Measurements from ENCODE around the gene CREB3.

CREB3 gene

DNA sequence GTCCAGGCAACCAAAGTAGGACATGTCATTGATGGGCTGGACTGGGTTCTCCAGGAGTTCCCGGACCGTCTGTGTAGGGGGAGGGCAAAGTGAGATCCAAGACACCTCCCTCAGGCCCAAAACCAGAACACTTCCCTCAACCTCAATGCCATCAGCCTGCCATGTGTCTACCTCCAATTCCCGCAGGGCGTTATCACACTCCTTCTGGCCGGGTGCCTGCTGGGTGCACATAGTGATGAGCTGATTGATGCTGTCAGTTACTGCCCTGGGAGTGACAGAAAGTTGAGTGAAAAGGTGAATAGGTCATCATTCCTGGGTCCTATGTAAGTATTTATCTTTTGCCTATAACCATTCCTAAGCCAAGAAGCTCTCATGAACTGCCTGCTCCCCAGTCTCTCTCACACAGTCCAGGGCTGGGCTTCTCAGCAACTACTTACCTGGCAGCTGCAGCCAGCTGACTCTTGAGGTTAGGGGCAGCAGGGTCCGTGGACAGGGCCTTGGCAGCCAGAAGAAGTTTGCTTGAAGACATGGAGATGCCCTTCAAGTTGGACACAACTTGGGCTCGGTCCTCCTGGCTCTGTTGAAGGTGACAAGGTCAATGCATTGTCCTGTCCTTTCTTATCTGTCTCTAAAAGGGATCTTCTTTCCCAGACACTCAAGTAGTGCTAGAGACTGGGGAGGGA is 21.5 kb upstream of the CREB3 start:
- Histone ChIP-seq H3K79me2 (ENCODE audit: insufficient read depth, low read length) (no peaks in the 10 kb centered on the region), H2AFZ (ENCODE audit: low read depth, low read length) (no peak overlapping the region), H3K9ac (ENCODE audit: low read depth, low read length) (no peak overlapping the region), H3K27ac (ENCODE audit: low read length) (no peak overlapping the region), H3K4me2 (ENCODE audit: insufficient read depth, low read length) (no peak overlapping the region), H3K36me3 (ENCODE audit: insufficient read depth, low read length) (peaks cover 86% of the 10 kb centered on the region), H4K20me1 (ENCODE audit: insufficient read depth, low read length) (peaks cover 4% of the 10 kb centered on the region; the same call in 1 of the 2 replicates), H3K4me3 (ENCODE audit: low read depth in 1 of 2, low read length in 2 of 2) (no peak overlapping the region), H3K4me1 (ENCODE audit: insufficient read depth, low read length) (no peaks in the 10 kb centered on the region), H3K9me3 (ENCODE audit: insufficient read depth, low read length, severe bottlenecking) (no peaks in the 10 kb centered on the region), H3K27me3 (ENCODE audit: insufficient read depth, low read length, poor library complexity) (no peaks in the 10 kb centered on the region)
- DNase-seq (no peak), ATAC-seq (ENCODE audit: insufficient read depth, low read depth) (no peak)
- TF ChIP-seq CTCF (IDR thresholded peaks at IDR 0.05; ENCODE audit: borderline replicate concordance, extremely low read depth, low read length, poor library complexity, severe bottlenecking) (no peak), EZH2 (IDR thresholded peaks at IDR 0.05; ENCODE audit: borderline replicate concordance, low read depth, low read length, severe bottlenecking) (no peak)

GRCh38 chr9:35711501-35712428 is 20.7 kb upstream of the CREB3 start:
- Histone ChIP-seq H2AFZ (ENCODE audit: low read depth, low read length) (no peak overlapping the region), H3K9ac (ENCODE audit: low read depth, low read length) (no peak overlapping the region), H3K4me1 (ENCODE audit: insufficient read depth, low read length) (no peaks in the 10 kb centered on the region), H3K4me3 (ENCODE audit: low read depth in 1 of 2, low read length in 2 of 2) (no peak overlapping the region), H4K20me1 (ENCODE audit: insufficient read depth, low read length) (peaks cover 4% of the 10 kb centered on the region; the same call in 1 of the 2 replicates), H3K4me2 (ENCODE audit: insufficient read depth, low read length) (no peak overlapping the region), H3K79me2 (ENCODE audit: insufficient read depth, low read length) (no peaks in the 10 kb centered on the region), H3K36me3 (ENCODE audit: insufficient read depth, low read length) (peaks cover 86% of the 10 kb centered on the region), H3K27me3 (ENCODE audit: insufficient read depth, low read length, poor library complexity) (no peaks in the 10 kb centered on the region), H3K9me3 (ENCODE audit: insufficient read depth, low read length, severe bottlenecking) (no peaks in the 10 kb centered on the region), H3K27ac (ENCODE audit: low read length) (no peak overlapping the region)
- DNase-seq (no peak), ATAC-seq (ENCODE audit: insufficient read depth, low read depth) (no peak)
- TF ChIP-seq EZH2 (IDR thresholded peaks at IDR 0.05; ENCODE audit: borderline replicate concordance, low read depth, low read length, severe bottlenecking) (no peak), CTCF (IDR thresholded peaks at IDR 0.05; ENCODE audit: borderline replicate concordance, extremely low read depth, low read length, poor library complexity, severe bottlenecking) (no peak)

DNA sequence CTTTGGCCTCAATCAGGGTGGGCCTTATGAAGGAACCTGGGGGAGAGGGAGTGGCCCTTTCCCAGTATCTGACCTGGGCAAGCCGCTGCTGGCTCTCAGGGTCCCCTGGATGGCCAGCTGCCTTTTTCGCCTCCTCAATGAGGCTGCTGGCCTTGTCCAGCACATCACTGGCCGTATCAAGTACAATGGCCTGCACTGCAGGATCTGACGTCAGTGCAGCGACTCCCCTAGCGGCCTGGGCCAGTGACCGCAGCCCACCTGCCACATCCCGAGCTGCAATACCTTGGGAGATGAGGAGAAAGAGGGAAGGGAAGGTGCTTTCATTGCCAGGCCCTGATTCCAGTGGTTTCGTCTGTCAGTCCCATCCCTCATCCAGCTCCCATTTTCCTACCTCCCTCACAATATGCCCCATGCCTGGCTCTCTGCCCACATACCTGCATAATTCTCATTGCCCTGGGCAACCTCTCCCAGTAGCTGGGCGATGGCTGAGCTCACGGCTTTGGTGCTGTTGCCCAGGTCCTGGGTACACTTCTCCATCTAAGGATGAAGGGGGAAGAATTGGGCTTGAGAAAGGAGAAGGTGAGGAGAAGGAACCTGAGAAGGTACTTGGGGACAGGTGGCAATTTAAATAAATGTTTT is 19.6 kb upstream of the CREB3 start:
- H2AFZ ChIP-seq (ENCODE audit: low read depth, low read length) = no peak overlapping the region
- ATAC-seq (ENCODE audit: insufficient read depth, low read depth) (no peak), DNase-seq (no peak)
- H3K27ac ChIP-seq (ENCODE audit: low read length) = no peak overlapping the region
- H3K4me3 ChIP-seq (ENCODE audit: low read depth in 1 of 2, low read length in 2 of 2) = no peak overlapping the region
- peaks cover 86% of the 10 kb centered on the region for H3K36me3 ChIP-seq (ENCODE audit: insufficient read depth, low read length)
- H3K9me3 ChIP-seq (ENCODE audit: insufficient read depth, low read length, severe bottlenecking) = no peaks in the 10 kb centered on the region
- peaks cover 4% of the 10 kb centered on the region; the same call in 1 of the 2 replicates for H4K20me1 ChIP-seq (ENCODE audit: insufficient read depth, low read length)
- no peak for TF ChIP-seq CTCF (IDR thresholded peaks at IDR 0.05; ENCODE audit: borderline replicate concordance, extremely low read depth, low read length, poor library complexity, severe bottlenecking)
- H3K4me2 ChIP-seq (ENCODE audit: insufficient read depth, low read length) = no peak overlapping the region
- no peak overlapping the region for H3K9ac ChIP-seq (ENCODE audit: low read depth, low read length)
- H3K79me2 ChIP-seq (ENCODE audit: insufficient read depth, low read length) = no peaks in the 10 kb centered on the region
- no peaks in the 10 kb centered on the region for H3K4me1 ChIP-seq (ENCODE audit: insufficient read depth, low read length)
- no peaks in the 10 kb centered on the region for H3K27me3 ChIP-seq (ENCODE audit: insufficient read depth, low read length, poor library complexity)

Measured in DND-41 (cell line).